GM23338 (cell line): Measurements from ENCODE around the gene ITPRIP. TPM values are rescaled to one million over a fixed set of nuclear protein-coding genes. Genes with fewer than 3 reads are reported as not detected.

ENCODE experiments used
- ATAC-seq: fragments of 200-7000 bp; cut with Tn5 transposase; 3 replicates; pipeline ENCODE4 v1.9.1; 2020
- DNase-seq: peaks from one replicate; pipeline ENCODE4 v3.0.0-alpha.2; 2015; ENCODE audit warnings: low spot score
- H2AFZ ChIP-seq: fragments of 200-600 bp; sonication (generic); 2 replicates; pipeline ENCODE4 v1.8.0; 2016; ENCODE audit warnings: antibody characterized with exemption, mild to moderate bottlenecking, moderate library complexity
- H3F3A ChIP-seq: fragments of 200-600 bp; sonication (generic); replicated peaks from 2 replicates; pipeline ENCODE4 v1.8.0; 2017; ENCODE audit warnings: antibody characterized with exemption, mixed run types, low read depth
- H3K27ac ChIP-seq: fragments of 200-600 bp; sonication (generic); 2 replicates; pipeline ENCODE4 v1.6.1; 2016; ENCODE audit warnings: low read depth
- H3K27me3 ChIP-seq: fragments of 200-600 bp; sonication (generic); 2 replicates; pipeline ENCODE4 v1.8.0; 2016; ENCODE audit warnings: mild to moderate bottlenecking, mixed run types, moderate library complexity; ENCODE audit not compliant: insufficient read depth
- H3K36me3 ChIP-seq: fragments of 200-600 bp; sonication (generic); 2 replicates; pipeline ENCODE4 v1.8.0; 2016; ENCODE audit warnings: mild to moderate bottlenecking; ENCODE audit not compliant: insufficient read depth
- H3K4me1 ChIP-seq: fragments of 200-600 bp; sonication (generic); 2 replicates; pipeline ENCODE4 v1.8.0; 2016; ENCODE audit warnings: mild to moderate bottlenecking, moderate library complexity; ENCODE audit not compliant: insufficient read depth
- H3K4me2 ChIP-seq: fragments of 200-600 bp; sonication (generic); 2 replicates; pipeline ENCODE4 v1.7.1; 2017; ENCODE audit warnings: mixed run types
- H3K4me3 ChIP-seq: fragments of 200-600 bp; sonication (generic); 2 replicates; pipeline ENCODE4 v1.6.1; 2016; ENCODE audit warnings: mixed run types
- H3K79me2 ChIP-seq: fragments of 200-600 bp; sonication (generic); replicated peaks from 2 replicates; pipeline ENCODE4 v1.8.0; 2017; ENCODE audit warnings: mild to moderate bottlenecking; ENCODE audit not compliant: insufficient read depth
- H3K9me2 ChIP-seq: fragments of 200-600 bp; sonication (generic); 2 replicates; pipeline ENCODE4 v1.8.0; 2017; ENCODE audit not compliant: insufficient read depth
- H4K20me1 ChIP-seq: fragments of 200-600 bp; sonication (generic); replicated peaks from 2 replicates; pipeline ENCODE4 v1.8.0; 2017; ENCODE audit warnings: mild to moderate bottlenecking; ENCODE audit not compliant: insufficient read depth
- H3K27ac Mint-ChIP-seq: 2 replicates; pipeline ENCODE4 v1.8.0; 2020; ENCODE audit warnings: inconsistent platforms, mild to moderate bottlenecking, moderate library complexity, mixed read lengths
- H3K27me3 Mint-ChIP-seq: 3 replicates; pipeline ENCODE4 v1.8.0; 2022; ENCODE audit warnings: low read depth, mild to moderate bottlenecking, moderate library complexity, mixed read lengths, inconsistent platforms; ENCODE audit not compliant: insufficient read depth, poor library complexity
- H3K36me3 Mint-ChIP-seq: 3 replicates; pipeline ENCODE4 v1.8.0; 2021; ENCODE audit warnings: low read depth, mild to moderate bottlenecking, inconsistent platforms, moderate library complexity, mixed read lengths
- H3K4me1 Mint-ChIP-seq: 3 replicates; pipeline ENCODE4 v1.8.0; 2020; ENCODE audit warnings: mild to moderate bottlenecking, inconsistent platforms, mixed read lengths
- H3K4me3 Mint-ChIP-seq: 3 replicates; pipeline ENCODE4 v1.8.0; 2021; ENCODE audit warnings: moderate library complexity, mild to moderate bottlenecking, inconsistent platforms, mixed read lengths
- H3K9me3 Mint-ChIP-seq: 3 replicates; pipeline ENCODE4 v1.8.0; 2020; ENCODE audit warnings: moderate library complexity, mild to moderate bottlenecking, inconsistent platforms, mixed read lengths
- CREB1 ChIP-seq: fragments of 250-450 bp; sonication (Bioruptor Pico); IDR thresholded peaks from 2 replicates; pipeline ENCODE4 v1.5.0; 2020; ENCODE audit warnings: low read depth, mild to moderate bottlenecking, moderate library complexity
- EZH2 ChIP-seq: fragments of 200-600 bp; sonication (generic); IDR thresholded peaks from one replicate; pipeline ENCODE4 v1.8.0; 2017; ENCODE audit warnings: antibody characterized with exemption, mild to moderate bottlenecking, low read depth; ENCODE audit not compliant: unreplicated experiment
- EZH2phosphoT487 ChIP-seq: fragments of 200-600 bp; sonication (generic); IDR thresholded peaks from one replicate; pipeline ENCODE4 v1.8.1; 2018; ENCODE audit warnings: antibody characterized with exemption; ENCODE audit not compliant: unreplicated experiment
- JUNB ChIP-seq: IDR thresholded peaks from one replicate; pipeline ENCODE4 v1.6.1; 2016; ENCODE audit warnings: antibody characterized with exemption; ENCODE audit not compliant: unreplicated experiment
- NANOG ChIP-seq: IDR thresholded peaks from 2 replicates; pipeline ENCODE4 v1.6.1; 2016; ENCODE audit warnings: antibody characterized with exemption, borderline replicate concordance
- POLR2AphosphoS5 ChIP-seq: IDR thresholded peaks from 2 replicates; pipeline ENCODE4 v1.6.1; 2016; ENCODE audit warnings: antibody characterized with exemption, low read depth
- STAT1 ChIP-seq: IDR thresholded peaks from one replicate; pipeline ENCODE4 v1.6.1; 2016; ENCODE audit warnings: antibody characterized with exemption; ENCODE audit not compliant: unreplicated experiment
- ZNF114 ChIP-seq: fragments of 250-450 bp; sonication (Bioruptor Pico); IDR thresholded peaks from 2 replicates; pipeline ENCODE4 v1.5.0; 2020; ENCODE audit warnings: mild to moderate bottlenecking, moderate library complexity
- ZNF331 ChIP-seq: fragments of 250-450 bp; sonication (Bioruptor Pico); IDR thresholded peaks from 2 replicates; pipeline ENCODE4 v1.5.0; 2020; ENCODE audit warnings: low read depth, mild to moderate bottlenecking, moderate library complexity
- ZNF462 ChIP-seq: fragments of 250-450 bp; sonication (Bioruptor Pico); IDR thresholded peaks from 2 replicates; pipeline ENCODE4 v1.5.0; 2020; ENCODE audit warnings: mild to moderate bottlenecking, moderate library complexity
- polyA plus RNA-seq: library from polyadenylated mRNA; unstranded; fragments of >200 nt; fragmentation: Nextera tagmentation; extraction: Ambion mirVana; gene quantifications from 2 replicates; pipeline ENCODE4 v1.2.1, GENCODE V29; 2016
- total RNA-seq: library from RNA; depleted of rRNA; stranded (reverse); fragments of >200 nt; shearing (Covaris generic); gene quantifications from 2 replicates; pipeline ENCODE4 v1.2.3, GENCODE V29; 2014
- TF ChIP-seq, protein P1 (sequence below), 2 experiments: fragments of 200-600 bp in 1 of 2; sonication (generic) in 1 of 2; conservative IDR thresholded peaks; 2 replicates each; pipeline versions ENCODE4 v1.5.1 to v1.6.1; 2016 to 2017; ENCODE audit warnings: antibody characterized with exemption in 2 of 2, low read depth in 2 of 2, mild to moderate bottlenecking in 2 of 2, moderate library complexity in 1 of 2
- TF ChIP-seq, protein P2 (sequence below): IDR thresholded peaks from one replicate; pipeline ENCODE4 v1.6.1; 2018; ENCODE audit warnings: antibody characterized with exemption; ENCODE audit not compliant: unreplicated experiment
- TF ChIP-seq, protein P3 (sequence below): IDR thresholded peaks from 2 replicates; pipeline ENCODE4 v1.6.1; 2016; ENCODE audit warnings: antibody characterized with exemption

ITPRIP gene
- total and polyA plus RNA-seq, 2 experiments from 2014 or later = 6.9 to 15.2 TPM

DNA sequence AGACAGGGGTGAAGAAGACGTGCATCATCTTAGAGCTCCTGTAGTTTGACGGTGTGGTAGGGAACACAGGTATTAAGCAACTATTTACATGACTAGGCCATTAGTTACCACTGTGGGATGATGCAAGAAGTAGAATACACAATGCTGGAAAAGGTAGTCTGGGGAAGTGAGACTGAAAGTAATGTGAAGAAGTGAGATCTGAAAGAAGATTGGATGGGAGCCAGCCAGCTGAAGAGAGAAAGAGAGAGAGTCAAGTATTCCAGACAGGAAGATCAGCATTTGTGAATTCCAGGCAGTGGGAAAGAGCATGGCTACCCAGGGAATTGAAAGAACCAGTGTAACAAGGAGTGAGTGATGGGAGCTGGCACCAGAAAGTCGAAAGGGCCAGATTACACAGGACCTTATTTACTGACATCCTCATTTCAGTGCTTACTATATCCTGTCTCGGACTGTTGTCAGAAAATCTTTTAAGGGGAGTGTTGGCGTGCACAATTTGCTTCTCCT lies 11.4 kb upstream of the ITPRIP start:
- H3K36me3 ChIP-seq = no peaks in the 10 kb centered on the region
- ATAC-seq (no peak), DNase-seq (peak; percentile 68)
- H3K4me2 ChIP-seq = peak overlapping the region; percentile 58
- H3K27me3 ChIP-seq = peaks cover 14% of the 10 kb centered on the region
- no peak for TF ChIP-seq NANOG
- TF ChIP-seq ZNF462 (CRISPR knock-in tag) = no peak
- TF ChIP-seq, protein P1, sequence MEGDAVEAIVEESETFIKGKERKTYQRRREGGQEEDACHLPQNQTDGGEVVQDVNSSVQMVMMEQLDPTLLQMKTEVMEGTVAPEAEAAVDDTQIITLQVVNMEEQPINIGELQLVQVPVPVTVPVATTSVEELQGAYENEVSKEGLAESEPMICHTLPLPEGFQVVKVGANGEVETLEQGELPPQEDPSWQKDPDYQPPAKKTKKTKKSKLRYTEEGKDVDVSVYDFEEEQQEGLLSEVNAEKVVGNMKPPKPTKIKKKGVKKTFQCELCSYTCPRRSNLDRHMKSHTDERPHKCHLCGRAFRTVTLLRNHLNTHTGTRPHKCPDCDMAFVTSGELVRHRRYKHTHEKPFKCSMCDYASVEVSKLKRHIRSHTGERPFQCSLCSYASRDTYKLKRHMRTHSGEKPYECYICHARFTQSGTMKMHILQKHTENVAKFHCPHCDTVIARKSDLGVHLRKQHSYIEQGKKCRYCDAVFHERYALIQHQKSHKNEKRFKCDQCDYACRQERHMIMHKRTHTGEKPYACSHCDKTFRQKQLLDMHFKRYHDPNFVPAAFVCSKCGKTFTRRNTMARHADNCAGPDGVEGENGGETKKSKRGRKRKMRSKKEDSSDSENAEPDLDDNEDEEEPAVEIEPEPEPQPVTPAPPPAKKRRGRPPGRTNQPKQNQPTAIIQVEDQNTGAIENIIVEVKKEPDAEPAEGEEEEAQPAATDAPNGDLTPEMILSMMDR (conservative IDR thresholded peaks at IDR 0.05; ENCODE audit: low read depth in 2 of 2) = no peak
- no peak for TF ChIP-seq STAT1
- TF ChIP-seq POLR2AphosphoS5 = no peak
- no peak for TF ChIP-seq EZH2phosphoT487
- TF ChIP-seq CREB1 = no peak
- TF ChIP-seq, protein P2, sequence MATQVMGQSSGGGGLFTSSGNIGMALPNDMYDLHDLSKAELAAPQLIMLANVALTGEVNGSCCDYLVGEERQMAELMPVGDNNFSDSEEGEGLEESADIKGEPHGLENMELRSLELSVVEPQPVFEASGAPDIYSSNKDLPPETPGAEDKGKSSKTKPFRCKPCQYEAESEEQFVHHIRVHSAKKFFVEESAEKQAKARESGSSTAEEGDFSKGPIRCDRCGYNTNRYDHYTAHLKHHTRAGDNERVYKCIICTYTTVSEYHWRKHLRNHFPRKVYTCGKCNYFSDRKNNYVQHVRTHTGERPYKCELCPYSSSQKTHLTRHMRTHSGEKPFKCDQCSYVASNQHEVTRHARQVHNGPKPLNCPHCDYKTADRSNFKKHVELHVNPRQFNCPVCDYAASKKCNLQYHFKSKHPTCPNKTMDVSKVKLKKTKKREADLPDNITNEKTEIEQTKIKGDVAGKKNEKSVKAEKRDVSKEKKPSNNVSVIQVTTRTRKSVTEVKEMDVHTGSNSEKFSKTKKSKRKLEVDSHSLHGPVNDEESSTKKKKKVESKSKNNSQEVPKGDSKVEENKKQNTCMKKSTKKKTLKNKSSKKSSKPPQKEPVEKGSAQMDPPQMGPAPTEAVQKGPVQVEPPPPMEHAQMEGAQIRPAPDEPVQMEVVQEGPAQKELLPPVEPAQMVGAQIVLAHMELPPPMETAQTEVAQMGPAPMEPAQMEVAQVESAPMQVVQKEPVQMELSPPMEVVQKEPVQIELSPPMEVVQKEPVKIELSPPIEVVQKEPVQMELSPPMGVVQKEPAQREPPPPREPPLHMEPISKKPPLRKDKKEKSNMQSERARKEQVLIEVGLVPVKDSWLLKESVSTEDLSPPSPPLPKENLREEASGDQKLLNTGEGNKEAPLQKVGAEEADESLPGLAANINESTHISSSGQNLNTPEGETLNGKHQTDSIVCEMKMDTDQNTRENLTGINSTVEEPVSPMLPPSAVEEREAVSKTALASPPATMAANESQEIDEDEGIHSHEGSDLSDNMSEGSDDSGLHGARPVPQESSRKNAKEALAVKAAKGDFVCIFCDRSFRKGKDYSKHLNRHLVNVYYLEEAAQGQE = no peak
- TF ChIP-seq EZH2 = no peak
- TF ChIP-seq ZNF114 = no peak
- TF ChIP-seq JUNB = no peak
- TF ChIP-seq ZNF331 (CRISPR knock-in tag) = no peak
- TF ChIP-seq, protein P3, sequence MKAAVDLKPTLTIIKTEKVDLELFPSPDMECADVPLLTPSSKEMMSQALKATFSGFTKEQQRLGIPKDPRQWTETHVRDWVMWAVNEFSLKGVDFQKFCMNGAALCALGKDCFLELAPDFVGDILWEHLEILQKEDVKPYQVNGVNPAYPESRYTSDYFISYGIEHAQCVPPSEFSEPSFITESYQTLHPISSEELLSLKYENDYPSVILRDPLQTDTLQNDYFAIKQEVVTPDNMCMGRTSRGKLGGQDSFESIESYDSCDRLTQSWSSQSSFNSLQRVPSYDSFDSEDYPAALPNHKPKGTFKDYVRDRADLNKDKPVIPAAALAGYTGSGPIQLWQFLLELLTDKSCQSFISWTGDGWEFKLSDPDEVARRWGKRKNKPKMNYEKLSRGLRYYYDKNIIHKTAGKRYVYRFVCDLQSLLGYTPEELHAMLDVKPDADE = no peak
- peak overlapping the region; percentile 68; the same call in 1 of the 2 replicates for H3K27ac ChIP-seq
- Mint-ChIP-seq H3K36me3 (no peaks in the 10 kb centered on the region), H3K4me3 (no peak overlapping the region), H3K27me3 (no peaks in the 10 kb centered on the region), H3K4me1 (peaks cover 6% of the 10 kb centered on the region; the same call in 2 of the 3 replicates), H3K9me3 (no peaks in the 10 kb centered on the region), H3K27ac (no peak overlapping the region)
- peaks cover 12% of the 10 kb centered on the region; the same call in 1 of the 2 replicates for H3K4me1 ChIP-seq
- no peaks in the 10 kb centered on the region for H3K9me2 ChIP-seq
- no peaks in the 10 kb centered on the region for H3K79me2 ChIP-seq
- H3K4me3 ChIP-seq = no peak overlapping the region
- H3F3A ChIP-seq = no peaks in the 10 kb centered on the region
- H4K20me1 ChIP-seq = no peaks in the 10 kb centered on the region; the same call in 1 of the 2 replicates
- H2AFZ ChIP-seq = no peak overlapping the region
